Activated T-helper 17 cell treated with anti-CD3 and anti-CD28 coated beads, Interleukin-2, amount 50 U/mL, for 72 hours (primary cell): ENCODE measurements around the gene RCOR3. TPM values are rescaled to one million over a fixed set of nuclear protein-coding genes. Genes with fewer than 3 reads are reported as not detected.

Experiments used
- ATAC-seq: fragments of 150-1000 bp; cut with Tn5 transposase; replicated peaks from 2 replicates; pipeline ENCODE4 v1.10.0; 2021; ENCODE audit warnings: mild to moderate bottlenecking, moderate library complexity
- H3K27ac Mint-ChIP-seq: one replicate; pipeline ENCODE4 v1.8.0; 2022; ENCODE audit warnings: mixed read lengths
- H3K27me3 Mint-ChIP-seq: one replicate; pipeline ENCODE4 v1.8.0; 2022; ENCODE audit warnings: mixed read lengths
- H3K36me3 Mint-ChIP-seq: one replicate; pipeline ENCODE4 v1.8.0; 2022; ENCODE audit warnings: low read depth, mild to moderate bottlenecking, mixed read lengths
- H3K4me1 Mint-ChIP-seq: one replicate; pipeline ENCODE4 v1.8.0; 2022; ENCODE audit warnings: mixed read lengths
- H3K4me3 Mint-ChIP-seq: one replicate; pipeline ENCODE4 v1.8.0; 2022; ENCODE audit warnings: mild to moderate bottlenecking, mixed read lengths
- H3K9me3 Mint-ChIP-seq: one replicate; pipeline ENCODE4 v1.8.0; 2022; ENCODE audit warnings: mixed read lengths
- total RNA-seq, 2 donors: library from RNA; stranded (reverse); gene quantifications; one replicate each; pipeline ENCODE4 v1.2.3, GENCODE V29; 2022

RCOR3 gene
- total RNA-seq, 2 donors from 2014 or later = 33.6 to 52.1 TPM

DNA sequence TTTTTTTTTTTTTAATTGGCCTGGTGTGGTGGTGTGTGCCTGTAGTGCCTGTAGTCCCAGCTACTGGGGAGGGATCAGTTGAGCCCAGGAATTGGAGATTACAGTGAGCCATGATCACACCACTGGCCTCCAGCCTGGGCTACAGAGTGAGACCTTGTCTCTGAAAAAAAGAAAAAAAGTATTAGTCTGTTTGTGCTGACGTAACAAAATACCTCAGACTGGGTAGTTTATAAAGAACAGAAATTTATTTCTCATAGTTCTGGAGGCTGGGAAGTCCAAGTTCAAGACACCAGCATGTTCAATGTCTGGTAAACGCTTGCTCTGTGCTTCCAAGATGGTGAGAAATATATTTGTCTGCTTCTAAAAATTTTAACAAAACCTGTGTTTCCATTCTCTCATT, 93.3 kb downstream of the RCOR3 start:
- Mint-ChIP-seq H3K27ac (peak overlapping the region; percentile 93), H3K27me3 (no peaks in the 10 kb centered on the region), H3K4me3 (peak overlapping the region; percentile 75)

DNA sequence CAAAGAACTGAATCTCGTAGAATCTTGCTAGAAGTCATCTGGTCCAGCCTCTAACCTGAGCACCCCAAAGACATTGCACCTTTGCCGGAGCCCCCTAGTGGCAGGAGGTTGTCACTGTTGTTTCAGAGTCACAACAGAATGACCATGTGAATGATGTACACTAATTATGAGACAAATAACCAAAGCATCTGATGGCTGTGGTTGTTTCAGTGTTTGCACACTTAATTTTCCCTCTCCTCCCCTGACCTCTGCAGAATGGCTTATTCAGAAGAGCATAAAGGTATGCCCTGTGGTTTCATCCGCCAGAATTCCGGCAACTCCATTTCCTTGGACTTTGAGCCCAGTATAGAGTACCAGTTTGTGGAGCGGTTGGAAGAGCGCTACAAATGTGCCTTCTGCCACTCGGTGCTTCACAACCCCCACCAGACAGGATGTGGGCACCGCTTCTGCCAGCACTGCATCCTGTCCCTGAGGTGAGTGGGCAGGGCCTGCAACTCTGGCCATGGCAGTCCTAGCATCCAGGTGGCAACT, 93.9 kb downstream of the RCOR3 start:
- peak overlapping the region; percentile 93 for H3K27ac Mint-ChIP-seq
- H3K27me3 Mint-ChIP-seq = no peaks in the 10 kb centered on the region
- H3K9me3 Mint-ChIP-seq = no peaks in the 10 kb centered on the region
- peaks cover 54% of the 10 kb centered on the region for H3K36me3 Mint-ChIP-seq
- H3K4me3 Mint-ChIP-seq = peak overlapping the region; percentile 75
- H3K4me1 Mint-ChIP-seq = peaks cover 51% of the 10 kb centered on the region
- peak; percentile 78 for ATAC-seq

More for the DNA sequence above, 93.3 kb downstream of the RCOR3 start:
- ATAC-seq = no peak
- no peaks in the 10 kb centered on the region for H3K9me3 Mint-ChIP-seq
- H3K4me1 Mint-ChIP-seq = peaks cover 56% of the 10 kb centered on the region
- peaks cover 48% of the 10 kb centered on the region for H3K36me3 Mint-ChIP-seq

DNA sequence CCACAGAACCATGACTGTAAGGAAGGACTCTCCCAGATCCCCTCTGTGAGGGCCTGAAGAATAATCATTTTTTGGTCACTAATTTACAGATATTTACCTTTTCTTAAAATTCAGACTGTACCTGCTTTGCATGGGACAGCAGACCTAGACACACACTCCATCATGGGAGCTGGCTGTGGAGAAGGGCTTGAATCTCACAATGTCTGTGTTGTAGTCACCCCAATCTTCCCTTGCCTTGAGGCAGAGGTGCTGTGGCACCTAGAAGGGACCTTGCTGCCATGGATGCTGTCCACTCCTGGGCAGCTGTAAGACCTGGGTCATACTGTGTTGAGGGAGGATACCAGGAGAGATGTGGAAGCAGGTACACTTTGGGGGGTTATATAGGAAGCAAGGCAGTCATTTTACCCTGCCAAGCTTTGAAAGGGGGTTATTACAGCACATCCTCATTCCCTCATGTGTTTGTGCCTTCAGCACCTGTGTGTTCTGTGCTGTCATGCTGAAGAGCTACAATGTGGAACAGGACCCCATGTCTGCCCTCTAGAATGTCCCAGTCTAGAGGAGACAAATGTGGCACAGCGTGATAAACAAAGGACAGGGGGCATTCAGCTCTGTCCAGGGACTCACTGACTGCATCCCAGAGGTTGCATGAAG, 94.5 kb downstream of the RCOR3 start:
- H3K4me3 Mint-ChIP-seq = peak overlapping the region; percentile 75
- H3K27ac Mint-ChIP-seq = peak overlapping the region; percentile 93
- peaks cover 55% of the 10 kb centered on the region for H3K36me3 Mint-ChIP-seq
- ATAC-seq = no peak
- H3K4me1 Mint-ChIP-seq = peaks cover 51% of the 10 kb centered on the region
- H3K27me3 Mint-ChIP-seq = no peaks in the 10 kb centered on the region
- no peaks in the 10 kb centered on the region for H3K9me3 Mint-ChIP-seq

DNA sequence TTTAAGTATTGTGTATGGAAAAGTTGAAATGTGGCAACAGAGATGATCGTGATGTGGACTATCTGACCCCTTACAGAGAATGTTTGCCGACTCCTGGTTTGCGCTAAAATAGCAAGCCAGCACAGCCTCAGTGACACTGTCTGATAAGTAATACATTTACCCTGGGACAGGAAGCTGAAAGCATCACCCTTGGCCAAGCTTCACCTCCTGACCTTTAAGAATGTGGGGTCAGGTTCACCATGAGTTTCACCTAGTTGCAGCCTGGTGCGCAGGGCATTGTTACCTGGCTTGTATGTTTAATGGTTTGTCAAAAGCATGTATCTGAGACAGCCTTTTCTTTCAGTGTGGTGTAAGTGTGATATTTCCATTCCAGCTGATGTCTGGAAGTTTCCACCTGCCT, 96.7 kb downstream of the RCOR3 start:
- Mint-ChIP-seq H3K4me3 (peak overlapping the region; percentile 22), H3K27me3 (no peaks in the 10 kb centered on the region), H3K4me1 (peaks cover 49% of the 10 kb centered on the region), H3K36me3 (peaks cover 76% of the 10 kb centered on the region), H3K27ac (peak overlapping the region; percentile 70), H3K9me3 (no peaks in the 10 kb centered on the region)
- peak; percentile 40 for ATAC-seq

DNA sequence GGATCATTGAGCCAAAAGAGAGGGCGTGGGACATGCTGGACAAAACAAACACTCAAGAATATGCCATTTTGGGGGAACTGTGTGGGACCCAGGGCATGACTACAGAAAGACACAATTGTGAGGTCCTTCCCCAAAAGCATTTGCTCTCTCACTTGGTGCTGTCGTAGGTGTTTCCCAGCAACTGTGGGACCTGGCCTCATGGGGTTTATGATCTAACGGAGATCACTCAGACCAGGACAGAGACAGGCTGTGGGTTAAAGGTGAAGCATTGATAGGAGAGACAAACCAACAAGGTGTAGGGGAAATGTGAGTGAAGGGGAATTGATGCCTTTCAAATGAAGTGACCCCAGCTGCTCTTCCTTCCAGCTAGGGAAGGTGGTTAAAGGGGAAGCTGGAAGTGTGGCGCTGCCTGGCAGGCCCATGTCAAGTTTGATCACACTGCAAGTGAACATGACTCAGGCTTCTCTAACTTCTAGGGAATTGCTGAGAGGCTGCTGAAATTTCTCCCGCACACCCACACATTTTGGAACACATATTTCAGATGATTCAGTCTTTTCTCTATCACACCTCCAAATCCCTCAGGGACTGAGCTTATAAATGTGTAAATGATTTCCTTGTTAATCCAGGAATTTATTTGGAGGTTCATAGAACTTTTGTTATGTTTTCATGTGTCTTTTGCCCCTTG, 97.7 kb downstream of the RCOR3 start:
- ATAC-seq = peak; percentile 34
- peak overlapping the region; percentile 22 for H3K4me3 Mint-ChIP-seq
- peak overlapping the region; percentile 70 for H3K27ac Mint-ChIP-seq
- H3K27me3 Mint-ChIP-seq = no peaks in the 10 kb centered on the region
- peaks cover 86% of the 10 kb centered on the region for H3K36me3 Mint-ChIP-seq
- no peaks in the 10 kb centered on the region for H3K9me3 Mint-ChIP-seq
- H3K4me1 Mint-ChIP-seq = peaks cover 43% of the 10 kb centered on the region

DNA sequence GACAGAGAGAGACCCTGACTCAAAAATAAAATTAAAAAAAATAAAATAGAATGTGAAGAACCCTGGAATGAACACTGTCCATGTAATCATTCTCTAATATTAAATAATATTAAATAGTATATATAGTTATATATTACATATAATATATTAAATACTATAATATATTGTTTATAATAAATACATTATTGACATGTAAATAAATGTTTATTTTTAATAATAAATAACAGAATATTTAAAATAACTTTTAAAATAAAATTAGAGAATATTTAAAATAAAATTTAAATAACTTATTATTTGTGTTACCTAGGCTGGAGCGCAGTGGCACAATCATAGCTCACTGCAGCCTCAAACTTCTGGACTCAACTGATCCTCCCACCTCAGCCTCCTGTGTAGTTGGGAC, 99.5 kb downstream of the RCOR3 start:
- peaks cover 90% of the 10 kb centered on the region for H3K36me3 Mint-ChIP-seq
- H3K9me3 Mint-ChIP-seq = no peaks in the 10 kb centered on the region
- no peak for ATAC-seq

DNA sequence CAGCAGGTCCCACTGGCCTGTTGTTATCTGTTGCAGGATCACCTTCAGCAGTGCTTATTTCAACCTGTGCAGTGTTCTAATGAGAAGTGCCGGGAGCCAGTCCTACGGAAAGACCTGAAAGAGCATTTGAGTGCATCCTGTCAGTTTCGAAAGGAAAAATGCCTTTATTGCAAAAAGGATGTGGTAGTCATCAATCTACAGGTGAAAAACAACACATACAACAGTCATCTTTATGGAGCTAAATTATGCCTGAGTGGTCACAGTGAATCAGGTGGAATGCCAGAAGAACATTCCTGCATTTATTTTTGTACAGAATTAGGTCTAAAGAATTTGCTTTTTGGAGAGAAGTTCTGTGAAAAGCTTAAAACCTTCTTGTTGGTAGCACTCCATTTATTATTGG, 100.7 kb downstream of the RCOR3 start:
- H3K4me1 Mint-ChIP-seq = peaks cover 33% of the 10 kb centered on the region
- peak overlapping the region; percentile 81 for H3K27ac Mint-ChIP-seq
- ATAC-seq = peak; percentile 46
- no peaks in the 10 kb centered on the region for H3K9me3 Mint-ChIP-seq
- peaks cover 90% of the 10 kb centered on the region for H3K36me3 Mint-ChIP-seq
- peak overlapping the region; percentile 23 for H3K4me3 Mint-ChIP-seq
- H3K27me3 Mint-ChIP-seq = no peaks in the 10 kb centered on the region

More for the DNA sequence above, 99.5 kb downstream of the RCOR3 start:
- no peaks in the 10 kb centered on the region for H3K27me3 Mint-ChIP-seq
- no peak overlapping the region for H3K4me3 Mint-ChIP-seq
- no peak overlapping the region for H3K27ac Mint-ChIP-seq
- peaks cover 33% of the 10 kb centered on the region for H3K4me1 Mint-ChIP-seq

DNA sequence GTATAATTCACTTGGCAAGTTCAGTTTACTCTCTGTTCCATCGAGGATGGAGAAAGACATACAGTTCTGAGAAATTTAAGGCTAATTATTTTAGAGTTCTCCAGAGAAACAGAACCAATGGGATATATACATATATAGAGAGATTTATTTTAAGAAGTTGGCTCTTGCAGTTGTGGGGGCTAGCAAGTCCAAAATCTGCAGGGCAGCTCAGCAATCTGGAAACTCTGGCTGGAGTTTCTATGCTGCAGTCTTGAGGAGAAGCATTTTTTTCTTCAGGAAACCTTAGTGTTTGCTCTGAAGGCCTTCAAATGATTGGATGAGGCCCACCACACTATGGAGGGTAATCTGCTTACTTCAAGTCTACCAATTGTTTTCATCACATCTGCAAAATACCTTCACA, 102.0 kb downstream of the RCOR3 start:
- peak overlapping the region; percentile 49 for H3K27ac Mint-ChIP-seq
- H3K9me3 Mint-ChIP-seq = no peaks in the 10 kb centered on the region
- peaks cover 91% of the 10 kb centered on the region for H3K36me3 Mint-ChIP-seq
- ATAC-seq = no peak
- peaks cover 26% of the 10 kb centered on the region for H3K4me1 Mint-ChIP-seq
- no peaks in the 10 kb centered on the region for H3K27me3 Mint-ChIP-seq
- no peak overlapping the region for H3K4me3 Mint-ChIP-seq

Other genes with a start within 250 kb of the RCOR3 start
- not detected for gene KCNH1, start 125.2 kb upstream of the RCOR3 start, total RNA-seq
- 10 to 100 TPM; 50.7 to 54.8 TPM for gene TRAF5, start 67.5 kb downstream of the RCOR3 start, total RNA-seq
- gene RD3, start 232.8 kb downstream of the RCOR3 start, total RNA-seq = not detected